HG02642 (cell line): ENCODE measurements around the gene SERINC5.
"Not testable (repeated sequence)": the region's sequence is repeated elsewhere in the genome, so short reads cannot be mapped to it uniquely, and the experiment has no call there.

ENCODE experiments used
- ATAC-seq: cut with Tn5 transposase; IDR thresholded peaks from one replicate; pipeline ENCODE4 v1.9.1; 2021; ENCODE audit warnings: mild to moderate bottlenecking; ENCODE audit not compliant: unreplicated experiment, poor library complexity

Gene SERINC5

GRCh38 chr5:80147119-80147815 is 108.6 kb downstream of the SERINC5 start:
- ATAC-seq, result no peak

- ATAC-seq, result no peak
Observed at GRCh38 chr5:80146046-80146445, 109.8 kb downstream of the SERINC5 start.

- no peak for ATAC-seq
Observed at GRCh38 chr5:80143491-80143890, 112.4 kb downstream of the SERINC5 start.

GRCh38 chr5:80142996-80143395 is 112.9 kb downstream of the SERINC5 start:
- ATAC-seq, result no peak

GRCh38 chr5:80141681-80142080 is 114.2 kb downstream of the SERINC5 start:
- no peak for ATAC-seq

GRCh38 chr5:80141147-80141671 is 114.6 kb downstream of the SERINC5 start:
- no peak for ATAC-seq

- ATAC-seq, result no peak
Observed at GRCh38 chr5:80140496-80140895, 115.4 kb downstream of the SERINC5 start.

- no peak for ATAC-seq
Observed at GRCh38 chr5:80139466-80139972, 116.3 kb downstream of the SERINC5 start.

GRCh38 chr5:80138486-80138885 is 117.4 kb downstream of the SERINC5 start:
- no peak for ATAC-seq

GRCh38 chr5:80136798-80137197 is 119.0 kb downstream of the SERINC5 start:
- ATAC-seq, result not testable (repeated sequence)

GRCh38 chr5:80134876-80135275 is 121.0 kb downstream of the SERINC5 start:
- no peak for ATAC-seq

- ATAC-seq, result no peak
Observed at GRCh38 chr5:80129146-80129545, 126.7 kb downstream of the SERINC5 start.

GRCh38 chr5:80128141-80128540 is 127.7 kb downstream of the SERINC5 start:
- no peak for ATAC-seq

- no peak for ATAC-seq
Observed at GRCh38 chr5:80127116-80127552, 128.7 kb downstream of the SERINC5 start.

GRCh38 chr5:80125962-80126480 is 129.8 kb downstream of the SERINC5 start:
- peak; percentile 64 for ATAC-seq

GRCh38 chr5:80125022-80125961 is 130.6 kb downstream of the SERINC5 start:
- ATAC-seq, result peak; percentile 79

- ATAC-seq, result no peak
Observed at GRCh38 chr5:80124121-80124918, 131.5 kb downstream of the SERINC5 start.

- no peak for ATAC-seq
Observed at GRCh38 chr5:80122579-80122978, 133.3 kb downstream of the SERINC5 start.

- ATAC-seq, result no peak
Observed at GRCh38 chr5:80119372-80119771, 136.5 kb downstream of the SERINC5 start.

GRCh38 chr5:80117446-80117845 is 138.4 kb downstream of the SERINC5 start:
- ATAC-seq, result no peak
